ENCODE results near the gene PDE10A.

PDE10A gene

DNA sequence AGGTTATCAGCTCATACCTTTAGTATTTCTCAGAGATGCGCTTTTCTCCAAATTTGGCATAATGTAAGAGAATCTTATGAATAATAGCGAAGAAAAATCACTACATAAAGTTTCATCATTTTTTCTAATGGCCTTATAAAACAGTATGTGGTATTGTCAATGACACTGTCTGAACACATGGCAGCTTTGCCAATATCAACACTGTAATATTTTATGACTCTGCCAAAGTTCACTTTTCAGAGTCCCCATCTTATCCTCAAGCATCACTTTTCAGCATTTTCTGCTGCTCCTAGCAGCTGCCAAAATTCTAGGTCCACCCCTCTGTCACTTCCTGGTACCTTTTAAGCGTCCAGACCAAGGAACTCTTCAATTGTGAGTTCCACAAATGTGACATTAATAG is 182.1 kb downstream of the PDE10A start:
- Histone ChIP-seq H3K27ac (ENCODE audit: low read depth, low read length) (no peak overlapping the region), H3K27me3 (ENCODE audit: low read length) (no peaks in the 10 kb centered on the region), H4K20me1 (ENCODE audit: low read depth, low read length) (no peaks in the 10 kb centered on the region), H3K9me2 (replicated peaks; ENCODE audit: insufficient read depth, low read length) (no peaks in the 10 kb centered on the region), H3K9ac (ENCODE audit: low read length) (no peak overlapping the region), H3K4me3 (ENCODE audit: insufficient read depth, low read length, poor library complexity, severe bottlenecking) (no peak overlapping the region), H3K79me2 (ENCODE audit: insufficient read depth, low read length) (no peaks in the 10 kb centered on the region), H3K9me3 (ENCODE audit: insufficient read depth, low read length) (no peaks in the 10 kb centered on the region), H2AFZ (ENCODE audit: low read depth, low read length, severe bottlenecking) (no peak overlapping the region), H3K4me2 (ENCODE audit: low read depth, low read length, poor library complexity, severe bottlenecking) (no peak overlapping the region), H3F3A (ENCODE audit: insufficient read depth) (no peaks in the 10 kb centered on the region), H3K36me3 (ENCODE audit: low read length) (no peaks in the 10 kb centered on the region)
- no peak for TF ChIP-seq EZH2phosphoT487 (conservative IDR thresholded peaks at IDR 0.05; ENCODE audit: low read length)
- TF ChIP-seq, protein P1, sequence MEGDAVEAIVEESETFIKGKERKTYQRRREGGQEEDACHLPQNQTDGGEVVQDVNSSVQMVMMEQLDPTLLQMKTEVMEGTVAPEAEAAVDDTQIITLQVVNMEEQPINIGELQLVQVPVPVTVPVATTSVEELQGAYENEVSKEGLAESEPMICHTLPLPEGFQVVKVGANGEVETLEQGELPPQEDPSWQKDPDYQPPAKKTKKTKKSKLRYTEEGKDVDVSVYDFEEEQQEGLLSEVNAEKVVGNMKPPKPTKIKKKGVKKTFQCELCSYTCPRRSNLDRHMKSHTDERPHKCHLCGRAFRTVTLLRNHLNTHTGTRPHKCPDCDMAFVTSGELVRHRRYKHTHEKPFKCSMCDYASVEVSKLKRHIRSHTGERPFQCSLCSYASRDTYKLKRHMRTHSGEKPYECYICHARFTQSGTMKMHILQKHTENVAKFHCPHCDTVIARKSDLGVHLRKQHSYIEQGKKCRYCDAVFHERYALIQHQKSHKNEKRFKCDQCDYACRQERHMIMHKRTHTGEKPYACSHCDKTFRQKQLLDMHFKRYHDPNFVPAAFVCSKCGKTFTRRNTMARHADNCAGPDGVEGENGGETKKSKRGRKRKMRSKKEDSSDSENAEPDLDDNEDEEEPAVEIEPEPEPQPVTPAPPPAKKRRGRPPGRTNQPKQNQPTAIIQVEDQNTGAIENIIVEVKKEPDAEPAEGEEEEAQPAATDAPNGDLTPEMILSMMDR (IDR thresholded peaks at IDR 0.05; ENCODE audit: insufficient read depth, low read length, poor library complexity, severe bottlenecking) = no peak

DNA sequence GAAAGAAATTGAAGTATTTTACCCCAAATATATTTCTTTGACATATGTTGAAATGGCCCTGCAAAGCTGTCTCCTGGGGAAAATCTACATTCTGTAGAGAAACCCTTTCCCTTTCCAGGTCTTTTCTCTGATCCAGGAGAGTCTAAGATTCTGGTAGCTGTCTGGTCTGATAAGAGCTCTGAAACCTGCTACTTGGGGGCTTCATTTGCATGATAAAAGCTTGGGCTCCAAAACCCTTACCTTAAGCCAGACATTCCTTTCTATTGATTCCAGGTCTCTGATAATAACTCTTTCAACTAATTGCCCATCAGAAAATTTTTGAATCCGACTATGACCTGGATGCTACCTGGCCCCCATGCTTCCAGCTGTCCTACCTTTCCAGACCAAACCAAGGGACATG is 184.5 kb downstream of the PDE10A start:
- H3F3A ChIP-seq (ENCODE audit: insufficient read depth) = no peaks in the 10 kb centered on the region
- TF ChIP-seq EZH2phosphoT487 (conservative IDR thresholded peaks at IDR 0.05; ENCODE audit: low read length) = no peak
- TF ChIP-seq, protein P1 (IDR thresholded peaks at IDR 0.05; ENCODE audit: insufficient read depth, low read length, poor library complexity, severe bottlenecking) = no peak
- no peak overlapping the region for H3K9ac ChIP-seq (ENCODE audit: low read length)

DNA sequence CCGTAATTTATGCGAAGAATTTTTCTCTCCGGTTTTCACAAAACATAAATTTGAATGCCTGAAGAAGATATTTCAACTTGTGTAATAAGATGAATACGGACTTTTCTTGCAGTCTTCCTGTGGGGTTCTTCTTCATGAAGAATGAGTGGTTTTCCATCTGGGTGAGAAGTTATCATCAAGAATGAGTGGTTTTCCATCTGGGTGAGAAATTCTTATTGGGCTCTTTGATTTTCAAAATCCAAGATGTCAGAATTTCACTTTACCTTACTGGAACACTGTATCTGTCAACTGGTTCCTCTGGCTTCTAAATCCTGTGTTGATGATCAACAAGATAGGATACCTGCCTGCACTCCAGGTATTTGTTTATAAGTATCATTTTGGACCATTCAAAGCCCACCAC is 193.6 kb downstream of the PDE10A start:
- no peak overlapping the region for H2AFZ ChIP-seq (ENCODE audit: low read depth, low read length, severe bottlenecking)
- TF ChIP-seq EZH2phosphoT487 (conservative IDR thresholded peaks at IDR 0.05; ENCODE audit: low read length) = no peak
- TF ChIP-seq, protein P1 (IDR thresholded peaks at IDR 0.05; ENCODE audit: insufficient read depth, low read length, poor library complexity, severe bottlenecking) = no peak
- H3K4me2 ChIP-seq (ENCODE audit: low read depth, low read length, poor library complexity, severe bottlenecking) = no peak overlapping the region
- H3K4me3 ChIP-seq (ENCODE audit: insufficient read depth, low read length, poor library complexity, severe bottlenecking) = no peak overlapping the region
- no peaks in the 10 kb centered on the region for H3F3A ChIP-seq (ENCODE audit: insufficient read depth)
- H3K27ac ChIP-seq (ENCODE audit: low read depth, low read length) = no peak overlapping the region
- H3K79me2 ChIP-seq (ENCODE audit: insufficient read depth, low read length) = no peaks in the 10 kb centered on the region
- H3K36me3 ChIP-seq (ENCODE audit: low read length) = no peaks in the 10 kb centered on the region
- H3K27me3 ChIP-seq (ENCODE audit: low read length) = no peaks in the 10 kb centered on the region
- no peak overlapping the region for H3K9ac ChIP-seq (ENCODE audit: low read length)
- H3K9me3 ChIP-seq (ENCODE audit: insufficient read depth, low read length) = peaks cover 3% of the 10 kb centered on the region; the same call in 1 of the 2 replicates
- no peaks in the 10 kb centered on the region for H3K9me2 ChIP-seq (replicated peaks; ENCODE audit: insufficient read depth, low read length)
- H4K20me1 ChIP-seq (ENCODE audit: low read depth, low read length) = no peaks in the 10 kb centered on the region

More for the DNA sequence above, 184.5 kb downstream of the PDE10A start:
- Histone ChIP-seq H3K27me3 (ENCODE audit: low read length) (no peaks in the 10 kb centered on the region), H4K20me1 (ENCODE audit: low read depth, low read length) (no peaks in the 10 kb centered on the region), H3K79me2 (ENCODE audit: insufficient read depth, low read length) (no peaks in the 10 kb centered on the region), H3K9me2 (replicated peaks; ENCODE audit: insufficient read depth, low read length) (no peaks in the 10 kb centered on the region), H3K27ac (ENCODE audit: low read depth, low read length) (no peak overlapping the region), H3K4me3 (ENCODE audit: insufficient read depth, low read length, poor library complexity, severe bottlenecking) (no peak overlapping the region), H3K9me3 (ENCODE audit: insufficient read depth, low read length) (no peaks in the 10 kb centered on the region), H2AFZ (ENCODE audit: low read depth, low read length, severe bottlenecking) (no peak overlapping the region), H3K36me3 (ENCODE audit: low read length) (no peaks in the 10 kb centered on the region), H3K4me2 (ENCODE audit: low read depth, low read length, poor library complexity, severe bottlenecking) (no peak overlapping the region)
